Lower leg skin (tissue), 4 donors: ENCODE measurements around the gene ZNF587B. TPM values are rescaled to one million over a fixed set of nuclear protein-coding genes. Genes with fewer than 3 reads are reported as not detected.
"Not testable (repeated sequence)": the region's sequence is repeated elsewhere in the genome, so short reads cannot be mapped to it uniquely, and the experiment has no call there.

ENCODE experiments used
- DNase-seq, 2 donors: peaks; one replicate each; pipeline ENCODE4 v3.0.0-alpha.2; 2019; ENCODE audit warnings: low spot score in 2 of 2
- H3K4me3 ChIP-seq: fragments of 200-600 bp; sonication (generic); 2 replicates; pipeline ENCODE4 v1.5.1; 2017; ENCODE audit warnings: mild to moderate bottlenecking, low read depth; ENCODE audit not compliant: poor library complexity, severe bottlenecking
- POLR2A ChIP-seq, 2 donors: fragments of 450-650 bp; IDR thresholded peaks; one replicate each; pipeline ENCODE4 v1.6.1; 2016 to 2017; ENCODE audit warnings: antibody characterized with exemption in 2 of 2, mild to moderate bottlenecking in 1 of 2, moderate library complexity in 1 of 2
- whole genome bisulfite sequencing, 2 donors: methylation state at CpG; one replicate each; pipeline ENCODE4 v1.1.5; 2018; 5-methylcytosine and 5-hydroxymethylcytosine counted together
- intact Hi-C: fragments of 100-400 bp; cut with DNase I; formaldehyde crosslinking; loops from one replicate; pipeline ENCODE4 v1.15.0; 2023; ENCODE audit warnings: low total_unique reads
- total RNA-seq, 4 donors: library from RNA; depleted of rRNA; stranded (reverse); fragments of >200 nt; gene quantifications; one replicate each; pipeline ENCODE4 v1.1.0, GENCODE V29; 2016
- TF ChIP-seq, protein P1 (sequence below), 3 donors: fragments of 450-650 bp; IDR thresholded peaks; one replicate each; pipeline ENCODE4 v1.5.1; 2016; ENCODE audit warnings: antibody characterized with exemption in 3 of 3, mild to moderate bottlenecking in 3 of 3, moderate library complexity in 2 of 3

ZNF587B gene
- total RNA-seq, 4 donors from 2014 or later, result 11.8 to 16.7 (median 13.7) TPM

DNA sequence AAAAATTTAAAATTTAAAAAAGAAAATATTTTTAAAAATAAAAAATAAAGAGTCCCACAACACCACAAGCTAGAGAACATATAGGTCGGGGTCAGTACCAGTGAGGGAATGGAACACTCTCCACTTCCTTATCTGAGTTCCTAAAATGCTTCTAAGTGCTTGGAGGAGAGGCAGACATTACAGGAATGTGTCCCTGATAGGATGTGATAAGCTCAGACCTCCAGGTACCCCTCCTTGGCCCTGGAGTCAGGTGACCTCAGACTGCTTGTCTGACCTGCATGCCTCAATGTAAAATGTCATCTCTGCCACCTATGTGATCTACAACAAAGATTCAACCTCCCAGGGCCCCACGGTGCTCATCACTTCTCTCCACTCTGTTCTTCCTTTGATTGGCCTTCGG lies 55.9 kb downstream of the ZNF587B start:
- intact Hi-C loops, result no loop called here
- WGBS, 2 donors, result 89% methylated on average over 3 of the region's 3 CpGs
- H3K4me3 ChIP-seq, result no peak overlapping the region
- TF ChIP-seq POLR2A (IDR thresholded peaks at IDR 0.05), result no peak
- TF ChIP-seq, protein P1, sequence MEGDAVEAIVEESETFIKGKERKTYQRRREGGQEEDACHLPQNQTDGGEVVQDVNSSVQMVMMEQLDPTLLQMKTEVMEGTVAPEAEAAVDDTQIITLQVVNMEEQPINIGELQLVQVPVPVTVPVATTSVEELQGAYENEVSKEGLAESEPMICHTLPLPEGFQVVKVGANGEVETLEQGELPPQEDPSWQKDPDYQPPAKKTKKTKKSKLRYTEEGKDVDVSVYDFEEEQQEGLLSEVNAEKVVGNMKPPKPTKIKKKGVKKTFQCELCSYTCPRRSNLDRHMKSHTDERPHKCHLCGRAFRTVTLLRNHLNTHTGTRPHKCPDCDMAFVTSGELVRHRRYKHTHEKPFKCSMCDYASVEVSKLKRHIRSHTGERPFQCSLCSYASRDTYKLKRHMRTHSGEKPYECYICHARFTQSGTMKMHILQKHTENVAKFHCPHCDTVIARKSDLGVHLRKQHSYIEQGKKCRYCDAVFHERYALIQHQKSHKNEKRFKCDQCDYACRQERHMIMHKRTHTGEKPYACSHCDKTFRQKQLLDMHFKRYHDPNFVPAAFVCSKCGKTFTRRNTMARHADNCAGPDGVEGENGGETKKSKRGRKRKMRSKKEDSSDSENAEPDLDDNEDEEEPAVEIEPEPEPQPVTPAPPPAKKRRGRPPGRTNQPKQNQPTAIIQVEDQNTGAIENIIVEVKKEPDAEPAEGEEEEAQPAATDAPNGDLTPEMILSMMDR (IDR thresholded peaks at IDR 0.05), result no peak
- DNase-seq, result no peak

DNA sequence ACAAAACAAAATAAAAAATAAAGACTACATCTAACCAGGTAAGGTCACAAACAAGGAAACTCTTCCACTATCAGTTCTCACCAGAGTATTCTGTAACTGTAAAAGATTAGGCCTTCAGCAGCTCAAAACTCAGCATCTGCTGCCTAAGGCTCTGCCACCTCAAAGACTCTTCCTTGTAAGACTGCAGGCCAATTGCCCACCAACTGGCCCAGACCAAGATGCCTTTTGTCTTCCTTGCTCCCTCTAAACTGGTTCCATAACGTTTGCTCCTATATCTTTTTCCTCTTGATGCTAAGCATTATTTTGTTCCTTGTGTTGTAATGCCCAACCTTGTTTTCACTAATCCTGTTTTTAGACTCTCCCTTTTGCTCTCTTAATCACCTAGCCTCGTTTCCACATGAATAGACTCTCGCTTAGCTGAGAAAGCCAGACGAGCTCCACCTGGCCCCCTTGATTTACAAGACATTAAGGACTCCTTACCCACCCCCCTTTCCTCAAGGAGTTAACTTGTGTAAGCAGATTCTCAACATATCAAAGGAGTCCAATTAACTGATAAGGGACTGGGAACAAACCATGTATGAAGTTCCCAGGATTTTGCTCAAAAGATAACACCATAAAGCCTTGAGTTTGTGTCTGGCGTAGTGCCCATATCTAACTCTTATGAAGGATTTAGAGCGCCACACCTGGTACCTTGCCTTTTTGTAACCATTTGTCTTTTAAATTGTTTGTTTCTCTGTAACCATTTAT lies 57.3 kb downstream of the ZNF587B start:
- no peak for TF ChIP-seq POLR2A (IDR thresholded peaks at IDR 0.05)
- H3K4me3 ChIP-seq, result no peak overlapping the region
- intact Hi-C loops, result no loop called here
- DNase-seq, result peak in 1 of 2 donors; percentile 0
- WGBS, 2 donors, result 23 to 25% methylated on average over 6 of the region's 6 CpGs

GRCh38 chr19:57888107-57888559 lies 58.0 kb downstream of the ZNF587B start:
- 9 to 10% methylated on average over 8 of the region's 8 CpGs for WGBS, 2 donors
- H3K4me3 ChIP-seq, result peak overlapping the region; percentile 43
- peak in 1 of 2 donors; percentile 5 for DNase-seq
- intact Hi-C loops, result no loop called here
- TF ChIP-seq, protein P1 (IDR thresholded peaks at IDR 0.05), result no peak
- no peak for TF ChIP-seq POLR2A (IDR thresholded peaks at IDR 0.05)

- TF ChIP-seq POLR2A (IDR thresholded peaks at IDR 0.05), result no peak
- TF ChIP-seq, protein P1 (IDR thresholded peaks at IDR 0.05), result no peak
- DNase-seq, result peak; percentile 82 to 93
- intact Hi-C loops, result no loop called here
- 2% methylated on average over 29 to 43 of the region's 43 CpGs for WGBS, 2 donors
- peak within 1 kb of the TSS; percentile 43 for H3K4me3 ChIP-seq
These were observed 58.6 kb downstream of the ZNF587B start, which contains the start of gene ZNF814 for GRCh38 chr19:57888560-57889231. Gene ZNF814 (minus strand): TSS chr19:57889037. CDS start chr19:57888802, 235 bp downstream.

DNA sequence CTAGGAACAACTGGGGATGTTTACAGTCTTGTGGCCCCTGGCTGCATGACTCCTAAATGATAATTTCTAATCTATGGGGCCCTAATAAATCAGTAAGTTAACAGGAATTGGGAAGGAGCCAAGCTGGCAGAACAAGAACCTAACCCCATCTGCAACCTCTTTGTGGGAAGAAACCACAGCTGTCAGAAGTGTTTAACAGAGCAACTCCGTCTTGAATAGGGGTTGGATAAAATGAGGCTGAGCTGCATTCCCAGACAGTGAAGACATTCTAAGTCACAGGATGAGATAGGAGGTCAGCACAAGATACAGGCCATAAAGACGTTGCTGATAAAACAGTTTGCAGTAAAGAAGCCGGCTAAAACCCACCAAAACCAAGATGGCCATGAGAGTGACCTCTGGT lies 60.6 kb downstream of the ZNF587B start:
- WGBS, 2 donors, result 63 to 69% methylated on average over 3 of the region's 3 CpGs
- DNase-seq, result not testable (repeated sequence)

More for the DNA sequence above, 60.6 kb downstream of the ZNF587B start:
- H3K4me3 ChIP-seq, intact Hi-C loops: not testable (repeated sequence)

Other genes starting within 250 kb of the ZNF587B start
- gene ZIK1, start 246.2 kb upstream of the ZNF587B start, total RNA-seq, result 10 to 100 TPM in 1 of 4 donors, 1 to 10 TPM in 3; 2.0 to 12.7 (median 4.3) TPM
- gene ZNF530, start 230.4 kb upstream of the ZNF587B start, total RNA-seq, result 10 to 100 TPM in 1 of 4 donors, 1 to 10 TPM in 3; 4.8 to 16.9 (median 6.1) TPM
- gene ZNF134, start 216.1 kb upstream of the ZNF587B start, total RNA-seq, result 10 to 100 TPM; 19.1 to 42.5 (median 34.6) TPM
- gene ZNF211, start 197.1 kb upstream of the ZNF587B start, total RNA-seq, result 10 to 100 TPM; 12.9 to 33.5 (median 17.7) TPM
- under 1 TPM in 2 of 4 donors, not detected in 2; 0.39 to 0.71 TPM for gene ZSCAN4, start 161.4 kb upstream of the ZNF587B start, total RNA-seq
- 10 to 100 TPM in 3 of 4 donors, 1 to 10 TPM in 1; 9.3 to 20.8 (median 19.5) TPM for gene ZNF551, start 148.3 kb upstream of the ZNF587B start, total RNA-seq
- 1 to 10 TPM in 1 of 4 donors, under 1 TPM in 3; 0.15 to 1.0 (median 0.77) TPM for gene ZNF154, start 121.1 kb upstream of the ZNF587B start, total RNA-seq
- gene ZNF671, start 102.7 kb upstream of the ZNF587B start, total RNA-seq, result 1 to 10 TPM in 2 of 4 donors, under 1 TPM in 2; 0.88 to 4.3 (median 2.0) TPM
- 10 to 100 TPM in 3 of 4 donors, 1 to 10 TPM in 1; 9.5 to 23.7 (median 13.0) TPM for gene ZNF776, start 83.5 kb upstream of the ZNF587B start, total RNA-seq
- gene ZNF586, start 60.6 kb upstream of the ZNF587B start, total RNA-seq, result 10 to 100 TPM in 3 of 4 donors, 1 to 10 TPM in 1; 9.1 to 21.4 (median 17.5) TPM
- gene ZNF552, start 15.4 kb upstream of the ZNF587B start, total RNA-seq, result 1 to 10 TPM; 5.4 to 7.0 (median 5.9) TPM
- gene ZNF587, start 19.6 kb downstream of the ZNF587B start, total RNA-seq, result 10 to 100 TPM; 10.6 to 18.0 (median 17.2) TPM
- gene ZNF814, start 58.7 kb downstream of the ZNF587B start, total RNA-seq, result 10 to 100 TPM in 2 of 4 donors, 1 to 10 TPM in 2; 6.9 to 18.4 (median 10.0) TPM
- 10 to 100 TPM in 3 of 4 donors, 1 to 10 TPM in 1; 6.6 to 25.5 (median 11.6) TPM for gene ZNF417, start 86.3 kb downstream of the ZNF587B start, total RNA-seq
- gene ZNF418, start 105.1 kb downstream of the ZNF587B start, total RNA-seq, result 10 to 100 TPM in 1 of 4 donors, 1 to 10 TPM in 3; 4.3 to 10.9 (median 6.2) TPM
- 10 to 100 TPM in 1 of 4 donors, 1 to 10 TPM in 3; 7.8 to 11.3 (median 9.1) TPM for gene ZNF256, start 117.4 kb downstream of the ZNF587B start, total RNA-seq
- not detected for gene C19orf18, start 144.2 kb downstream of the ZNF587B start, total RNA-seq
- 10 to 100 TPM in 3 of 4 donors, 1 to 10 TPM in 1; 9.6 to 53.4 (median 16.3) TPM for gene ZNF606, start 172.5 kb downstream of the ZNF587B start, total RNA-seq
- under 1 TPM in 1 of 4 donors, not detected in 3; 0.23 TPM for gene ZSCAN1, start 203.7 kb downstream of the ZNF587B start, total RNA-seq
- 1 to 10 TPM; 4.8 to 5.9 (median 5.5) TPM for gene ZNF135, start 229.0 kb downstream of the ZNF587B start, total RNA-seq